HFFc6 (cell line): ENCODE data around the gene KCNA10. TPM values are rescaled to one million over a fixed set of nuclear protein-coding genes. Genes with fewer than 3 reads are reported as not detected.

Experiments
- DNase-seq: peaks from one replicate; pipeline ENCODE4 v3.0.0-alpha.2; 2018
- H3K27ac Mint-ChIP-seq: 2 replicates; pipeline ENCODE4 v1.8.0; 2020; ENCODE audit warnings: mild to moderate bottlenecking, mixed read lengths
- H3K27me3 Mint-ChIP-seq: 2 replicates; pipeline ENCODE4 v1.8.0; 2021; ENCODE audit warnings: mild to moderate bottlenecking, moderate library complexity, mixed read lengths; ENCODE audit not compliant: insufficient read depth
- H3K36me3 Mint-ChIP-seq: 2 replicates; pipeline ENCODE4 v1.8.0; 2021; ENCODE audit warnings: low read depth, mixed read lengths
- H3K4me1 Mint-ChIP-seq: 2 replicates; pipeline ENCODE4 v1.8.0; 2020; ENCODE audit warnings: low read depth, mixed read lengths
- H3K4me3 Mint-ChIP-seq: 2 replicates; pipeline ENCODE4 v1.8.0; 2020; ENCODE audit warnings: mild to moderate bottlenecking, moderate library complexity, mixed read lengths
- H3K9me3 Mint-ChIP-seq: 2 replicates; pipeline ENCODE4 v1.8.0; 2020; ENCODE audit warnings: mild to moderate bottlenecking, mixed read lengths
- CTCF ChIP-seq: fragments of 200-600 bp; sonication (generic); IDR thresholded peaks from 2 replicates; pipeline ENCODE4 v1.5.0; 2021; ENCODE audit warnings: antibody characterized with exemption, mild to moderate bottlenecking
- total RNA-seq, 6 experiments: library from RNA; stranded (reverse); fragmentation: NEBNext Ultra II Directional; extraction: Animal tissue kit (Norgen Biotek cat#: 25700); gene quantifications; 2 replicates in 1 of 6; 3 replicates in 5 of 6; pipeline ENCODE4 v1.2.3, GENCODE V29; 2021

Gene KCNA10
- total RNA-seq, 6 experiments from 2014 or later, result not detected

GRCh38 chr1:110542725-110543124 is 23.8 kb upstream of the KCNA10 start:
- no peaks in the 10 kb centered on the region for H3K4me1 Mint-ChIP-seq
- H3K9me3 Mint-ChIP-seq, result no peaks in the 10 kb centered on the region
- no peak overlapping the region for H3K4me3 Mint-ChIP-seq
- TF ChIP-seq CTCF, result no peak
- H3K27ac Mint-ChIP-seq, result no peak overlapping the region
- peaks cover 25% of the 10 kb centered on the region for H3K27me3 Mint-ChIP-seq
- H3K36me3 Mint-ChIP-seq, result no peaks in the 10 kb centered on the region
- DNase-seq, result peak; percentile 35

GRCh38 chr1:110541906-110542395 is 23.0 kb upstream of the KCNA10 start:
- TF ChIP-seq CTCF, result no peak
- no peak for DNase-seq
- no peak overlapping the region for H3K4me3 Mint-ChIP-seq
- no peak overlapping the region for H3K27ac Mint-ChIP-seq
- H3K4me1 Mint-ChIP-seq, result no peaks in the 10 kb centered on the region
- H3K27me3 Mint-ChIP-seq, result peaks cover 27% of the 10 kb centered on the region
- H3K9me3 Mint-ChIP-seq, result no peaks in the 10 kb centered on the region
- no peaks in the 10 kb centered on the region for H3K36me3 Mint-ChIP-seq

- no peaks in the 10 kb centered on the region for H3K9me3 Mint-ChIP-seq
- peaks cover 2% of the 10 kb centered on the region for H3K4me1 Mint-ChIP-seq
- H3K36me3 Mint-ChIP-seq, result no peaks in the 10 kb centered on the region
- no peak overlapping the region for H3K27ac Mint-ChIP-seq
- no peak for TF ChIP-seq CTCF
- no peak for DNase-seq
- peaks cover 28% of the 10 kb centered on the region for H3K27me3 Mint-ChIP-seq
- no peak overlapping the region for H3K4me3 Mint-ChIP-seq
These were observed 22.1 kb upstream of the KCNA10 start for GRCh38 chr1:110540891-110541685.

- Mint-ChIP-seq H3K27me3 (peaks cover 25% of the 10 kb centered on the region), H3K4me1 (peaks cover 6% of the 10 kb centered on the region), H3K36me3 (no peaks in the 10 kb centered on the region), H3K27ac (no peak overlapping the region), H3K4me3 (no peak overlapping the region), H3K9me3 (no peaks in the 10 kb centered on the region)
- no peak for TF ChIP-seq CTCF
- DNase-seq, result no peak
These were observed 19.9 kb upstream of the KCNA10 start for GRCh38 chr1:110538921-110539320.

GRCh38 chr1:110538075-110538474 is 19.1 kb upstream of the KCNA10 start:
- Mint-ChIP-seq H3K4me3 (no peak overlapping the region), H3K27ac (no peak overlapping the region), H3K36me3 (no peaks in the 10 kb centered on the region), H3K9me3 (no peaks in the 10 kb centered on the region), H3K27me3 (peaks cover 30% of the 10 kb centered on the region), H3K4me1 (peaks cover 6% of the 10 kb centered on the region)
- DNase-seq, result no peak
- no peak for TF ChIP-seq CTCF
